ENCODE measurements around the gene MECP2.

- TF ChIP-seq FOXK2 (IDR thresholded peaks at IDR 0.05) (no peak), USF1 (IDR thresholded peaks at IDR 0.05; ENCODE audit: borderline replicate concordance, extremely low read length, insufficient read depth, low read depth, low read length) (no peak), POLR2A (IDR thresholded peaks at IDR 0.05; ENCODE audit: low read depth, low read length) (no peak), SREBF2 (IDR thresholded peaks at IDR 0.05; ENCODE audit: low read length) (no peak), ZZZ3 (IDR thresholded peaks at IDR 0.05; ENCODE audit: control insufficient read depth, insufficient read length, low read depth) (no peak), ZBTB11 (CRISPR knock-in tag; IDR thresholded peaks at IDR 0.05) (no peak), CTCF (IDR thresholded peaks at IDR 0.05 in 2 of 3, conservative IDR thresholded peaks at IDR 0.05 in 1 of 3; ENCODE audit: control insufficient read depth in 2 of 3, extremely low read depth in 1 of 3, insufficient read depth in 1 of 3, low read depth in 3 of 3, low read length in 3 of 3) (no peak)
These were observed 17.1 kb upstream of the MECP2 start for GRCh38 chrX:154114652-154115051.

All from GM12878 (cell line).